NCI-H187 treated with DMSO at 0.1 percent for 48 hours (cell line): ENCODE measurements around the gene AKR1E2.

Source experiments
- DNase-seq: peaks from one replicate; lab custom pipeline; 2025; lab: John Stamatoyannopoulos, UW

The AKR1E2 gene

DNA sequence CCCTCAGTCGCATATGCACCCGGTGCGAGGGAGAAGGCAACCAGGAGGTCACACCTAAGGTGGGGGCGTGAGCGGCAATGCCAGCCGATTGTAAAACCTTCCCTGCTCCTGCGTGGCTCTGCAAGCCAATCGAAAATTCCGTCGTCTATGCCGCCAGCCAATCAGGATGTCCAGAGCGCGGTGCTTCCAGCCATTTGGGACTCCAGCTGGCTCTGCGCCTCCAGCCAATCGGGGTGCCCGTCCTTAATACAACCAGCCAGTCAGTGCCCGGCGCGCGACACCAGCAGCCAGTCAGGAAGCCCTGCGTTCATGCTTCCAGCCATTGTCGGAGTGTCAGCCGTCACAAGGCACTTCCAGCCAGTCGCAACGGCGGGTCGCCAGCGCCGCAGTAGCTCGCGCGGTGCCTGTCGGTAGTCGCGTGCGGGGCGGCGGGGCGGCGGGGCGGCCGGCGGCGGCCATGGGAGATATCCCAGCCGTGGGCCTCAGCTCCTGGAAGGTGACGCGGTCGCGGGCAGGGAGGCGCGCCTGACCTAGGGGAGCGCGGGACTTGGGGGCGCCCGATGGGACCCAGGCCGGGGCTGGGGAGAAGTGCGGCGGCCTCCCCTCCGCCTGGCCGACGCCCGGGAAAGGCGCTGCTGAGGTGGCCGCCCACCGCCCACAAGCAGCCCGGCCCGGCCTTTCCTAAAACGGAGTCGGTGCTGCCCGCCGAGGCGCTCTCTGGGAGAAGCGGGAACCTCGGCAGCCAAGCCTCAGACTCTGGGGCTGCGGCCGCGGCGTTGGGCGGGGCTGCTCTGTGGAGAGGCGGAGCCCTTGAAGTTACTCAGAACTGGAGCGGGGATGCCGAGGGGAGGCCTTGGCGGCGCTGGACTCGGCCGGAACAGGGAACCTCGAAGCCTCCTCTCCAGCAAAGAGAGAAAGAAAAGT, at the start of gene AKR1E2:
TSS of gene AKR1E2 (plus strand) at position 340 of the 924 bp plus-strand sequence. CDS start at position 458, 118 bp downstream.
- DNase-seq = no peak

DNA sequence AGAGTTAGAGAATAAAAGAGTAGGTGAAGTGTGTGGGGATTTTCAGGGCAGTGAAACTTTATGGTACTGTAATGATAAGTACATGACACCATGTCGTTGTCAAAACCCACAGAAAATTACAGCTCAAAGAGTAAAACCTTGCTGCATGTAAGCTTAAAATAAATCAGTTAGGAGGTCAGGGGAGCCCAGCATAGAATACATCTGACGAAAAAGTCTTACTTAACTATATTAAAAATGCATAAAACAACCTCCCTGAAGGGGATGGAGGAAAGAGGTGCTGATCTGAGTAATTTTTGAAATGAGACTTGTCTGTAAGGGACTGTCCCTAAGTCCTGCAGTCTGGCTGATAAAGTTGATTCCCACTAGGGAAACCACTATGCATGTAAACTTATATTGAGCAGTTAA, 49.8 kb upstream of the AKR1E2 start:
- DNase-seq = no peak

DNA sequence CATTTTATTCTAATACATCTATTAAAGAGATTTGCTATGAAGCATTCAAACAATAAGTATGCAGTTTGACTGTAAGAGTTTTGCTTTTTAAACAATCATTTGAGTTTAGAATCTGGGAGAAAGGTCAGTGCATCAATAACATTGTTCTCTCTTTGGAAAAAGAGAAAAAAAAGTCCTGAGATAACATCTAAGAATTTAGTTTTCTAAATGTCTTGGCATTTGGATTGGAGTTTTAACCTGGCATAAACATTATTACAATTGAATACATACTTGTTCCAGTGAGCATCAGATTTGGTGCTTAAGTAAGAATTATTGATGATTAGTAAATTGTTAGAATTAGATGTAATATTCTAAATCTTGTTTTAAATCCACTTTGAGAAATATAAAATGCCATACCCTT, 47.2 kb upstream of the AKR1E2 start:
- no peak for DNase-seq

DNA sequence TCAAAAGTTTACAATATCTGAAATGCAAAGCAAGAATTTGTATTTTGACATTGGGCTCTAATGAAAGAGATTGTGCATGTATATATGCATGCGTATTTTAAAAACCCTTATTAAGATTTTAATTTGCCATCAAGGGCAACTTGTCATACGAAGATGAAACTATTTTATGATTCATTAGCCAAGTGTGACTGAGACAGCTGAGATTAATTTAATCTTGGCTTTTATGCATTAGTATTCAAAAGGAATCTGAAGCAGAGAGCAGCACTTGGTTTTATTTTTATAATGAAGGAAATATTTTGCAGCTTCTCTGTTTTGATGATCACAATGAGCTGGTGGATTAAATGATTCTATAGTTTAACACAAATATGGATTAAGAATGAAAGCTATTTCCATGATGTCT, 45.9 kb upstream of the AKR1E2 start:
- DNase-seq = no peak

DNA sequence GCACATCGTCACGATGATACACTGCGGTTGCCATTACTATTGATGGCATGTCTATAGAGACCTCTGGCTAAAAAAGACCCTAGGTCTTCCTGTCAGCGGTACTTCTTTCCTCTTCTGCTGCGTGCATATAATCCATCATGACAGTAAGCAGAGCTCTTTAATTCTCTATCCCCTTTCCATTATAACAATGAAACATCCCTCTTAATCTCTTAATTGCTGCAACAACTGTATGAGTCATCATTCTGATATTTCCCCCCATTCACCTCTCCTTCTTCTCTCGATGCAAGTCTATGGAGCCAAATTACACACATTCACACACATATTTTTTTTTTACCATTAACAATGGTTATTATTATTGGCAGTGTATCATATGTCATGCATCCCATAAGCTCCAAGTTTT, 45.2 kb upstream of the AKR1E2 start:
- no peak for DNase-seq

DNA sequence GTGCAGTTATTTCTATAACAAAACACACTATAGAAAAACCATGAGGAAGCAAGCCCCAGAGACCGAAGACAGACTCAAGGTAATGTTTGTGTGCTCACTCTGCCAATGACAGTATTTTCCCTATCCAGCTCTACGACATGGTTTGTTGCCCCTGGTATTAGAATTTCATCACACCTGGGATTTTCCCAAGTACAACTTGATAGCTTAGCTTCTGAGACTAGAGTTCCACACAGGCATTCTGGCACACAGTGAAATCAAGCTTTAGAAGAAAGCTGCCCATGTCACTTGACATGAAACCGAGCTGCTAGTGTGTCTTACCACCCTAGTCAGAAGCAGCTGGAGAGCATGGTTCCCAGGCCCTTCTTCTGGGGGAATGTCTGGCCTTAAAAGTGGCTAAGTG, 44.1 kb upstream of the AKR1E2 start:
- no peak for DNase-seq

DNA sequence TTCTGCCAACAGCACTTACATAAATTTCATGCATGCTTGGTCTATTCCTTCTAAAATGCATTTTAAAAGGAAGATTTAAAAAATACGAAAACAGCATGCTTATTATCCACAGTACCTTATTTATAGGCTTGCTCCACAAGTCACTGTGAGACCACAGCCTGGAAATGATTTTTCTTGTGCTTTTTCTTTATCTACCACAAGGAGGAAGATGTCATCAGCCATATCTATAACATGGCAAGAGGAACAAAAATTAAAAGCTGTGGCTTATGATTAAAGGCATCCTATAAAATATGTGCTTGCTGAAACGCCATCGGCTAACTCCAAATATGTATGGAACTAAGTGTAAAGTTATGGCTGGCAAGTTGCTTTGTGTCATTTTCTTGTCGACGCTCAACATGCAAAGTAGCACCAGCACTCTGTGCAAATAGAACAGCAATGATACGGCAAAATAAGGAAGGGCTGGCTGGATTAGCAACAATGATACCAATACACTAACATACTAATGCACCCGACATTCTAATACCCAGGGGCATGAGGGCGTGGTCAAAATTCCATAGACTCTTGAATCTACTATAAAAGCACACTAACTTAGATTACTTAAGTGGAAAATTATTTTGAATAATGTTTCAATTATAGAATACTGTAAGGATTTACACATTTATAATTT, 41.2 kb upstream of the AKR1E2 start:
- DNase-seq = no peak

DNA sequence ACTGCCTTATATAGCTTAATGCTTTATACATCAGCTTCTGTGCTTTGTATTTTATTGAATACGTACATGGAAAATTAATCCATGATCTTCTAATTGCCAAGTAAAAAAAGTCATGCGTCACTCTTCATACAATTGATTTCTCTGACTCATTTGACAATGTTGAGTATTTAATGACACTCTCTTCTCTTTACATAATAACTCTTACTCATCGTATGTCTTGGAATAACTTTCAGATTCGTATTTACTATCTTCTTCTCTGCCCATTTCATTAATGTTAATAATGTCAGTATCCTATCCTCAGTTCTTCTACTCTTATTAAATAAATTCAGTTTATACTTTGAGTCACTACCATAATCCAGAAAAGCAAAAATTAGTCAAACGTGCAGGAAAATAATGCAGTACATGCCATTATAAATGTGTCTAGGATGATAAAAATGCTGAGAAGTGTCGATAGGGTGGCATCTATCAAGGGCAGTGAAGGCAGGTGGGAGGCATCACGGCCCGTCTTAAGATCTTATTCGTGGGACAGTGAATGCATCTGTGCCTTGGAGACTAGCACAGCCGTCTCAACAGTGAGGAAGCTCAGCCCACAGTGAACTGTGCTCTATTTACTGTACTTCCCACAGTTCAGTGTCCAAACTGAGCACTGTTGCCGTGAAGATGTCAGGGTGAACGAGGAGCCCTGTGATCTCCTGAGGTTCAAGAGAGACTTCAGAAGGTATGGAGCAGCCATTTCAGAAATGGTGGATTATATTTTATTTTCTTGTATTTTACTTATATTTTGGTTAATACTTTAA, 39.8 kb upstream of the AKR1E2 start:
- DNase-seq = no peak

DNA sequence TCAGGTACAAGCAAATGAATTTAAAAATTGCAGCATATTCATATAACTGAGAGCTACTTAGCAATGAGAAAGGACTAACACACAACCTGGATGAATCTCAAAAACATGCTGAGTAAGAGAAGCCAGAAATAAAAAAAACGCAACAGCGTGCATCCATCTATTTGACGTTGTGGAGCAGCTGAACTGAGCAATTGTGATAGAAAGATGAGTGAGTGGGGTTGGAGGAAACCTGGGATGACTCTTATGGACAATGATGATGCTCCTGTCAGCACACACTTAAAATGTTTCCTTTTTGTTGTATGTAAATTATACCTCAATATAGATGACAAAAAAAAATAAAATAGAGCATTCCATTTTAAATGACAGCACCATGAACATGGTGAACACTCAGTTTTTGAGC, 36.0 kb upstream of the AKR1E2 start:
- DNase-seq = no peak

DNA sequence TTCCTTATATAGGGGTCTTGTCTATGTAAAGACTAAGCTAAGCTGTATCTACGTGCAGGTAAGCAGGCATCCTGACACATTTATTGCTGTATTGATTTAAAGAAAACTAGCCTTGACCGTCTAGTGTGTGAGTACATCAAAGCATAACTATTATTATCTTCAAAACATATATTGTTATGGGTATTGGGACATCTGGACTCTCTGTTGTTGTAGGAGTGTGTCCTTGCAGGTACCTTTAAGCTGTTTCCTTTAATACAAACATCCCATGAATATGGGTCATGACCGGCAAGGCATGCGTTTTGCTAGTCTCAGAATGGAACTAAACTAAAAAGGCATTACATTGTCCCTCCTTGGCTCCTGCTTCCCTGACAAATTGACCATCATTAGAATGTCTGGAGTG, 35.1 kb upstream of the AKR1E2 start:
- no peak for DNase-seq

DNA sequence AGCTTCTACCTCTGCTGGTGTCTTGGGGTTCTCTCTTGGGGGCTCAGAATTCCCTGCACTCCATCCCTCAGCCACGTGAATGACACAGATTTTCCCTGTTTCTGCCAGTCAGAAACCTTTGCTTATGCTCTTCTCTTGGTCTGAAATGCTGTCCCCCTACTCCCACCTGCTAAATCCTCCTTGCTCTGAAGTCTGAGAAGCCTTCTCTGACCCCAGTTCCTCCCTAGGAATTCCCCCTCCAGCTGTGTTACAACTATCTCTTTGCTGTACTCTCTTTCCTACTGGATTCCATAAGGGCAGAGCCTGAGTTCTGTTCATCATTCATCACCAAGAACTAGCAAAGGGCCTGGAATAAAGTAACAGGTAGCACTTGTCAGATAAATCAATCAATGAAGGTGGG, 33.6 kb upstream of the AKR1E2 start:
- no peak for DNase-seq

DNA sequence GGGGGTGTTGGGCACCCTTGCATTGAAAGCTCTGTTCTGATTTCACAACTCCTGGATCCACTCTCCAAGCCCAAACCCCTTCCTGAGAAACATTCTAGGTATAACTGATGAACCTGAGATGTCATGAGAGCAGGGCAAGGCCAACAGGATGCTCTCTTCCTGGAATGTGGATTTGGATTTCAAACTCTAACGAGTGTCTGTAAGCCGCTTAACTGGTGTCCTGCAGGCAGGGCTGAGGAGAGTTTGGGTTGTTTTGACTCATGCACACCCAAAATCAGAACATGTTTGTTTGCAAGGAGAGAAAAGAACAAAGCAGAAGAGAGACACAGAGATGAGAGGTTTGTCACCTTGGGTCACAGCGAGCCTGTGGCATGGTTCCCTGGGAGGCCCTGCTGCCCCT, 24.6 kb upstream of the AKR1E2 start:
- DNase-seq = no peak

DNA sequence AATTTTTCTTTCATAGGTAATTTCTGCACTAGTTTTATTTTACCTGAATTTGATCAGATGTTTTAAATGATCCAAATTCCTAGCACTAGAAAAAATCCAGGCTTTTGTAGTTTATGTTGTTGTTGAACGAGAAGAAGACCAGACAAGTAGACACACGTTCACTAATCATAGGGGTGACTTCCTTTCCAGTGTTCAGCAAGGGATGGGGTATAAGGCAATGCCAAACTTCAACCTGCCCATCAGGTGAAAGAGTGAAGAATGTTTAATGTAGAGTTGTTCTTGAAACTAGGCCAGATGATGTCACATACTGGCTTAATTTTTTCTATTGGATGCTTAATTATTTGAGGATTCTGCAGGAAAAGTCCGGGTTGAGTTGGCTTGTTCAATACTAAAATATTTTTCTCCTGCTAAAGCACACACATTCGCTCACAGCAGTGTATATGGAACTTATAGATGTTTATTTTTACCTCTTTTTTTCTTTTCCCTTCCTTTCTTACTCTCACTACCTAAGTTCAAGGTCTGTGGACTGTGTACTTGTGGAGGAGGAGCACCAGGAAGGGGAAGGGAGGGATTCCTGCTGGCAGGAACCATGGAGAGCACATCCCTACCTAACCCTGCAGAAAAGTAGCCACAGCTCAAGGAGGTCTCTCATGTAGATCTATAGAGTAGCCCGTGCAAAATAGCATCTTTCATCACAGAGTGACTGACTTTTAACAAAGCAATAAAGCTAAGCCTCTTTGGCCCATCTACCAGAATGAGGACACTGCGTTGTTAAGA, 23.1 kb upstream of the AKR1E2 start:
- no peak for DNase-seq

DNA sequence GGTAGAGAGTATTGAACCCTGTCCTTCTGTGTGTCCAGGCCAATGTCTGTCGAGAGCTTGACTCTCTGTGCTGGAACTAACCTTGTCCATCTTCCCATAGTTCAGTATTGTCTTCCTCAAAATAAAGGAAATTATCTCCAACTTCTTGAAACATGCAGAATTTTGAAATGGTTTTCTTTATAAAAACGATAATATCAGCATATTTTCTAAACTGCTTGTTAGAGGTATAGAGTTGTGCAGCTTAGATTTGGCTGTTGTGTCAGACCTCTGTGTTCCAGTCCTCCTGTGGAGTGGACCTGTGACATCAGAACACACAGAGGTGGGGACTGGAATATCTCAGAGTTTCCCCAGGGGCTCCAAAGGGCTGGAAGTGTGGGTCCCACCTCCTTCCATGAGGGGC, 22.2 kb upstream of the AKR1E2 start:
- DNase-seq = no peak

DNA sequence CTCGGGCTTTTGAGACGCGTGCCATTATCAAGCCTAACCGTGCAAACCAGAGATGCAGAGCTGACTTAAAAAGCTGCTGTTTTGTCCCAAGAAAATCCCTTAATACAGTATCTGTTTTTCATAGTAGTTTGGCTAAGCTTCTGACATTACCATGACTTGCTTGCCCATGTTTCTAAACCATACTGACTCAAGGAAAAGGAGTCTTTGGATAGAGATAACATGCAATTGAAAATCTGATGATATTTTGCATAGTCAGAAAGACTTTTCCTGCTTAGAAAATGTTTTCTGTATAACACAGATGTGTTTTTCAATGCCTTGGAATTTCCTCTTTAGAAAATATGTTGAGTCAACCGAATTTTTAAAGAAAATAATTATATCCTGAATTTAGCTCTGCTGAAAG, 21.5 kb upstream of the AKR1E2 start:
- DNase-seq = no peak

DNA sequence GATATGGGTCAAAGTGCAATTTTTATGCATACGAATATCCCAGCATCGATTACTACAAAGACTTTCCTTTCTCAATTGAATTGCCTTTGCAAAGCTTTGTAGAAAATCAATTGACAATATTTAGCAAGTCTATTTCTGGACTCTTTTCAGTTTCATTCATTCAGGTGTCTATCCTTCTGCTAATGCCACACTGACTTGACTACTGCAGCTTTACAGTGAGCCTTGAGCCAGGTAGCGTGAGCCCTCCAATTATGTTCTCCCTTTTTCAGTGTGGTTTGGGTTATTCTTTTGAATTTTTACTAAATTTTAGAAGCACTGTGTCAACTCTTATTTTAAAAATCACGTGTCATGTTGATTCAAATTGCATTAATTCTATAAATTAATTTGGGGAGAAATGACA, 19.5 kb upstream of the AKR1E2 start:
- DNase-seq = no peak

DNA sequence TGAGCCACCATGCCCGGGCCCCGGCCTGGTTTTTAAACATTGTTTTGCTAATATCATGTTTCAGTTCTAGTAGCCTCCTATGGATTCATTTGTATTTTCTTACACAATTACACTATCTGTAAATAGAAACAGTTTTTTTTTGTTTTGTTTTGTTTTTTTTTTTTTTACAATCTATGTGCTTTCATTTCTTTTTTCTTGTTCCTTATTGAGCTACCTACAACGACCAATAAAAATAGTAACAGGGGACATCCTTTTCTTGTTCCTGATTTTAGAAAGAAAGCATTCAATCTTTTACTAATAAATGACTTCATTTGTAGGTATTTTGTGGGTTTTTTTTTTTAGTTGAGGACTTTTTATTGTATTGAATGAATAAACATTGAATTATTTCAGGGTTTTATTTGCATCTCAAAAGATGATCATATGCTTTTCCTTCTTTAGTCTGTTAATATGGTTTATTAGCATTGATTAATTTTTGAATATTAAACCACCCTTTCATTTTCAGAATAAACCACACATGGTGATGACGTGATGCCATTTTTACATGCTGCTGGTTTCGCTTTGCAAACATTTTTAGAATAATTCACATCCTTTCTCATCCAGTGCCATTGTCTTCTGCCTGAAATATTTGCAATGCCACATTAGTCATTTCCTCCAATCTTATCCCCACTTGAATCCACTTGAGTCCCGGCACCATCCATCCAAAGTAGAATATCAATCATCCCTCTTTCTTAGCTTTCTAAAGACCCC, 18.1 kb upstream of the AKR1E2 start:
- no peak for DNase-seq

DNA sequence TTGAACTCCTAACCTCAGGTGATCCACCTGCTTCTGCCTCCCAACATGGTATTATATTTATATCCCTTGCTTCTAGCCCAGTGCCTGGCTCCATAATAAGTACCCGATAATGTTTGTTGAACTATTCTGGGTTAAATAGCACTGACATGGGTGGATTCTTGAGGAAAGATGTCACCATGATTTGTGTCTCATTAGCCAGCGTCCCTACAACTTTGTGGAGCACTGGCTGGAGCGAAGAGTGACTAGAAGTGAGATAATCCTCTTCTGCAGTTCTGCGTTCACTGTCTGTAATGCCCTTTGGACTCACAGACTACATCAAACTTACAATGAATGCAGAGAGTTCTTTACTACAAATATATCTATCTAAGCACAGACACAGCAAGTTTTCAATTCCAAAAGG, 16.9 kb upstream of the AKR1E2 start:
- no peak for DNase-seq

DNA sequence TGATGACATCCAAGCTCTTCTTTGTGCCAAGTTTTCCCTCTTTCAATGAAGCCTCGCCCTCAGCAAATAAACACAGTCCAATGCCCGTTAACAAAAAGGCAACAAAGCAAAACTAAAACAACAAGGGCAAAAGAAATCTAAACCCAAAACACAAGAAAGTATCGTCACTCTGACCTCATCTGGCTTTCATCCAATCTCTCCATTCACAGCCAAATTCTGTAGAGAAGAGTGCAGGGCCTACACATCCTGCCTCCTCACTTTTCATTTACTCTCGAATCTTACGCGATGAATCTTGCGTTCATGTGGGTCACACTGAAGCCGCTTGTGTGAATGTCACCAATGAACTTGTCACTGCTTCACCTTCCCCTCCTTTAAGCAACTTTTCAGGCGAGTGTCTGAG, 15.9 kb upstream of the AKR1E2 start:
- DNase-seq = no peak

DNA sequence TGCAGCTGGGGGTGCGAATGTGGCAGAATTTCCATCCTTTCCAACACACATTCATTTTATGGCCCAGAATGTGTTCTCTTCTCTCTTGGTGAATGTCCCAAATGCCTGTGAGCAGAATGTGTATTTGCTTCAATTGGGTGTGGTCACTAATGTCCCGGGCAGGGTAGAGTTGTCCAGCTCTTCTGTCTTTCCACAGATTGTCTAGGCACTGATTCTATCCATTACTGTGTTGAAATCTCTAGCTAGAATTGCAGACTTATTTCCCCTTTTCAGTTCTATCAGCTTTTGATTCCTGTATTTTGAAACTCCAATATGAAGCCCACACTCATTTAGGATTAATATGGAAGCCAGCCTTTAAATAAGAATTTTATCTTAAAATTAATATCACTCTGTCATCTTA, 14.0 kb upstream of the AKR1E2 start:
- DNase-seq = no peak

DNA sequence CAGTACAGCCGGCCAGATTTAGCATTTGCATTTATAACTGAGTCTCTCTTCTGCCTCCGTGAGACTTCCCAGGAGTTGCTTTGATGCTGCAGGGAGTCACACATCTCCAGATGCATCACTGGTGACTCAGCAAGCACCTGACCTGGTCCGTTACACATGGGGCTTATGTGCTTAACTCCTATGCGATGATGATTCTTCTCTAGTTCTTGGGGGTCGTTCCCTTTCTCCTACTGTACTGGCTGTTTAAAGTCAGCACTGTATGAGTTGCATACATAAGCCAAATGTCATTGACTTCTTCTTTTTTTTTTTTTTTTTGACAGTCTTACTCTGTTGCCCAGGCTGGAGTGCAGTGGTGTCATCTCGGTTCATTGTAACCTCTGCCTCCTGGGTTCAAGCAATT, 13.0 kb upstream of the AKR1E2 start:
- DNase-seq = no peak
